GM19468 (cell line): ENCODE results near the gene CAMTA1.
"Not testable (repeated sequence)": the region's sequence is repeated elsewhere in the genome, so short reads cannot be mapped to it uniquely, and the experiment has no call there.

ENCODE experiments used
- ATAC-seq: cut with Tn5 transposase; IDR thresholded peaks from one replicate; pipeline ENCODE4 v1.9.1; 2021; ENCODE audit warnings: mild to moderate bottlenecking, moderate library complexity, moderate number of reproducible peaks; ENCODE audit not compliant: unreplicated experiment; ENCODE audit errors: extremely low read depth

Gene CAMTA1

GRCh38 chr1:7675431-7676273 lies 890.4 kb downstream of the CAMTA1 start:
- ATAC-seq: no peak

GRCh38 chr1:7676274-7676945 lies 891.2 kb downstream of the CAMTA1 start:
- ATAC-seq: no peak

- ATAC-seq: no peak
Observed at GRCh38 chr1:7677111-7677510, 891.9 kb downstream of the CAMTA1 start.

GRCh38 chr1:7677815-7678214 lies 892.6 kb downstream of the CAMTA1 start:
- ATAC-seq: no peak

GRCh38 chr1:7678491-7679158 lies 893.4 kb downstream of the CAMTA1 start:
- ATAC-seq: no peak

- no peak for ATAC-seq
Observed at GRCh38 chr1:7679159-7679872, 894.1 kb downstream of the CAMTA1 start.

- no peak for ATAC-seq
Observed at GRCh38 chr1:7679873-7680206, 894.6 kb downstream of the CAMTA1 start.

- ATAC-seq: no peak
Observed at GRCh38 chr1:7680207-7680954, 895.1 kb downstream of the CAMTA1 start.

GRCh38 chr1:7680955-7681268 lies 895.7 kb downstream of the CAMTA1 start:
- no peak for ATAC-seq

- ATAC-seq: no peak
Observed at GRCh38 chr1:7681401-7681800, 896.1 kb downstream of the CAMTA1 start.

GRCh38 chr1:7683521-7683920 lies 898.3 kb downstream of the CAMTA1 start:
- no peak for ATAC-seq

GRCh38 chr1:7684132-7684531 lies 898.9 kb downstream of the CAMTA1 start:
- ATAC-seq: no peak

GRCh38 chr1:7684861-7685635 lies 899.8 kb downstream of the CAMTA1 start:
- no peak for ATAC-seq

GRCh38 chr1:7686301-7686850 lies 901.1 kb downstream of the CAMTA1 start:
- ATAC-seq: no peak

GRCh38 chr1:7687411-7687810 lies 902.2 kb downstream of the CAMTA1 start:
- no peak for ATAC-seq

- no peak for ATAC-seq
Observed at GRCh38 chr1:7688659-7689058, 903.4 kb downstream of the CAMTA1 start.

GRCh38 chr1:7689307-7689706 lies 904.1 kb downstream of the CAMTA1 start:
- ATAC-seq: not testable (repeated sequence)

GRCh38 chr1:7690076-7690475 lies 904.8 kb downstream of the CAMTA1 start:
- ATAC-seq: no peak
